Transverse colon (tissue), 4 donors: ENCODE results near the gene SAA1. TPM values are rescaled to one million over a fixed set of nuclear protein-coding genes. Genes with fewer than 3 reads are reported as not detected.

ENCODE experiments used
- DNase-seq: peaks from one replicate; pipeline ENCODE4 v3.0.0-alpha.2; 2019
- H3K27ac ChIP-seq, 4 donors: fragments of 200-600 bp; sonication (generic); 2 replicates each; pipeline ENCODE4 v1.5.1; 2016 to 2018; ENCODE audit warnings: inconsistent platforms in 4 of 4
- H3K27me3 ChIP-seq: fragments of 200-600 bp; sonication (generic); 2 replicates; pipeline ENCODE4 v1.5.1; 2017; ENCODE audit warnings: inconsistent platforms
- H3K36me3 ChIP-seq, 4 donors: fragments of 200-600 bp; sonication (generic); 2 replicates each; pipeline ENCODE4 v1.5.1; 2017 to 2019; ENCODE audit warnings: inconsistent platforms in 4 of 4
- H3K4me1 ChIP-seq, 4 donors: fragments of 200-600 bp; sonication (generic); 2 replicates each; pipeline ENCODE4 v1.5.1; 2017 to 2020; ENCODE audit warnings: inconsistent platforms in 4 of 4
- H3K4me3 ChIP-seq, 4 donors: fragments of 200-600 bp; sonication (generic); 1 replicate in 1 of 4; 2 replicates in 3 of 4; pipeline versions ENCODE4 v1.5.1 to v1.6.1; 2017 to 2019; ENCODE audit warnings: inconsistent platforms in 4 of 4
- H3K9me3 ChIP-seq, 2 donors: fragments of 200-600 bp; sonication (generic); 2 replicates each; pipeline ENCODE4 v1.5.1; 2017 to 2019; ENCODE audit warnings: inconsistent platforms in 2 of 2
- CTCF ChIP-seq, 5 experiments: fragments of 200-600 bp in 3 of 5; fragments of 450-650 bp in 2 of 5; sonication (generic) in 3 of 5; IDR thresholded peaks; 1 replicate in 2 of 5; 2 replicates in 3 of 5; pipeline ENCODE4 v1.5.1; 2016 to 2017; ENCODE audit warnings: antibody characterized with exemption in 5 of 5, inconsistent platforms in 3 of 5, mild to moderate bottlenecking in 2 of 5, moderate library complexity in 1 of 5
- EP300 ChIP-seq: sonication (generic); formaldehyde crosslinking; IDR thresholded peaks from one replicate; pipeline ENCODE4 v1.6.1; 2017; ENCODE audit warnings: antibody characterized with exemption, low read depth
- POLR2A ChIP-seq: fragments of 450-650 bp; IDR thresholded peaks from one replicate; pipeline ENCODE4 v1.6.1; 2016; ENCODE audit warnings: antibody characterized with exemption, mild to moderate bottlenecking, moderate library complexity
- POLR2AphosphoS5 ChIP-seq, 3 donors: sonication (generic); formaldehyde crosslinking; IDR thresholded peaks; one replicate each; pipeline ENCODE4 v1.6.1; 2016; ENCODE audit warnings: antibody characterized with exemption in 3 of 3
- WGBS, 2 donors: methylation state at CpG; one replicate each; pipeline ENCODE4 v1.1.5; 2018; ENCODE audit warnings: low coverage in 1 of 2; 5-methylcytosine and 5-hydroxymethylcytosine counted together
- in situ Hi-C, 4 donors: fragments of 200-750 bp; cut with MboI; loops; one replicate each; pipeline versions ENCODE4 v1.15.0 to v1.15.1; 2017; ENCODE audit warnings: low sequenced_read_pairs in 3 of 4, low pct_ligation_motif_present in 1 of 4, low pct_unique_long_range_greater_than_20kb in 1 of 4
- intact Hi-C: fragments of 100-400 bp; cut with DNase I; formaldehyde crosslinking; loops from one replicate; pipeline ENCODE4 v1.15.1; 2023; ENCODE audit warnings: low total_unique reads
- total RNA-seq, 4 donors: library from RNA; depleted of rRNA; stranded (reverse); fragments of >200 nt; gene quantifications; one replicate each; pipeline ENCODE4 v1.1.0, GENCODE V29; 2016

The SAA1 gene
- 10 to 100 TPM in 2 of 4 donors, 1 to 10 TPM in 1, not detected in 1; 6.0 to 38.9 (median 17.1) TPM for total RNA-seq

GRCh38 chr11:18265949-18266348, at the start of gene SAA1:
TSS of gene SAA1 (plus strand) at chr11:18266264. CDS start at chr11:18266888, 624 bp downstream.
- Histone ChIP-seq H3K27ac (no peak within 1 kb of the TSS), H3K9me3 (no peaks in the 10 kb centered on the region), H3K4me1 (peaks cover 0 to 3% (median 0%) of the 10 kb centered on the region in 4 donors), H3K27me3 (no peaks in the 10 kb centered on the region), H3K36me3 (no peaks in the 10 kb centered on the region), H3K4me3 (no peak within 1 kb of the TSS)
- 81% methylated on average over 6 of the region's 8 CpGs; no CpG with 5 or more reads in 1 of the 2 donors for WGBS, 2 donors
- intact Hi-C loops (no loop called here), in situ Hi-C loops (no loop called here)
- no peak for TF ChIP-seq POLR2A
- no peak for TF ChIP-seq EP300
- no peak for TF ChIP-seq CTCF (IDR thresholded peaks at IDR 0.05)
- TF ChIP-seq POLR2AphosphoS5 (IDR thresholded peaks at IDR 0.05): no peak
- no peak for DNase-seq

DNA sequence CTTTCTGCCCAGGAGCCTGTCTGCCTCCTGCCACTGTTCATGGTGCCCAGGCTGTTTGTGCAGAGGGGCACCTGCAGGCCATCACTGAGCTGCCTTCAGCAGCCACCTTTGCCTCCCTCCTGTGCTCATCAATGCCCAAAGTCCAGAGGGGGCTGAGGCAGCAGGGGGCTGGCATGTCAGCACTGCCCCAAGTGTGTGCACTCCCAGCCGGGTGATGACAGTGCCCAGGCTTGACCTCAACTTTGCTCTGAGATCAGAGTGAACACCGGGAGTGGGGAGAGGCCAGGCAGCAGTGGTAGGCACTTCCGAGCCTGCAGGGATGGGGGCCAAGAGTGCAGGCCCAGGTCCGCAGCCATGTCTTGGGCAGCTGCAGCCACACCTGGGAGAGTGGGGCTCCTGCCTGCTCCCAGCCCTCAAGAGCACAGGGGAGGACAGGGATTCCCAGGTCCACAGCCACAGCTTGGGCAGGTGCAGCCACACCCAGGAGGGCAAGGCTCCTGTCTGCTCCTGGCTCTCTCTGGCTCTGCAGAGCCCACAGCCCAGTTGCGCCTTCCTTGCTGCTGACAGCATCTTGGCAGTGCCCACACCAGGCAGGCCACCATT, 44.7 kb upstream of the SAA1 start:
- no peaks in the 10 kb centered on the region for H3K36me3 ChIP-seq
- intact Hi-C loops: no loop called here
- no peak overlapping the region for H3K27ac ChIP-seq
- no peaks in the 10 kb centered on the region for H3K27me3 ChIP-seq
- no peak for TF ChIP-seq POLR2AphosphoS5 (IDR thresholded peaks at IDR 0.05)
- no peak for TF ChIP-seq EP300
- 83% methylated on average over 5 of the region's 5 CpGs; no CpG with 5 or more reads in 1 of the 2 donors for WGBS, 2 donors
- H3K9me3 ChIP-seq: no peaks in the 10 kb centered on the region
- no peak for DNase-seq
- no peaks in the 10 kb centered on the region for H3K4me1 ChIP-seq
- no peak overlapping the region for H3K4me3 ChIP-seq
- in situ Hi-C loops: no loop called here

DNA sequence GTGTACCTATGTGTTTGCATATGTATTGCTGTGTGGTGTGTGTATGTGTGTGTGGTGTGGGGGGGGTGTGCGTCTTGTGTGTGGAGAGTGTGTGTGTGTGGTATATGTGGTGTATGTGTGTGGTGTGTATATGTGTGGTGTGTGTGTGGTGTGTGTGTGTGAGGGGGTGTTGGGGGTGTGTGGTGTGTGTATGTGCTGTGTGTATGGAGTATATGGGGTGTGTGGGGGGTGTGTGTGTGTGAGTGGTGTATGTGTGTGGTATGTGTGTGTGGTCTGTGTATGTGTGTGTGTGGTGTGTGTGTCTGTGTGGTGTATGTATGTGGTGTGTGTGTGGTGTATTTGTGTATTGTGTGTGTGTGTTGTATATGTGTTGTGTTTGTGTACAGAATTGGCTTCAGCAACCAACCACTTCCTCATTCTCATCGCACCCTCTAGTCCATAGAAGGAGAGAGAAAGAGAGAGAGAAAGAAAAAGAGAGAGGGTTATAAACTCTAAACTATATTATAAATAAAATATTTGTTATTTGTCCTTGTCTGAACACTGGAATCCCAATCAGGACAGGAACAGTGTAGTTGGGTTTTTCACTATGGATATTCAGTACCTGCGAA, 43.1 kb upstream of the SAA1 start:
- Histone ChIP-seq H3K27me3 (no peaks in the 10 kb centered on the region), H3K36me3 (no peaks in the 10 kb centered on the region), H3K4me1 (no peaks in the 10 kb centered on the region), H3K9me3 (no peaks in the 10 kb centered on the region), H3K27ac (no peak overlapping the region), H3K4me3 (no peak overlapping the region)
- DNase-seq: no peak
- intact Hi-C loops (no loop called here), in situ Hi-C loops (no loop called here)
- TF ChIP-seq CTCF (IDR thresholded peaks at IDR 0.05) (no peak), POLR2AphosphoS5 (IDR thresholded peaks at IDR 0.05) (no peak), POLR2A (no peak), EP300 (no peak)
- 88% methylated on average over 3 of the region's 3 CpGs for WGBS, 2 donors

GRCh38 chr11:18223591-18224387, 42.3 kb upstream of the SAA1 start:
- TF ChIP-seq POLR2AphosphoS5 (IDR thresholded peaks at IDR 0.05) (no peak), POLR2A (no peak), CTCF (IDR thresholded peaks at IDR 0.05) (no peak), EP300 (no peak)
- Histone ChIP-seq H3K4me1 (no peaks in the 10 kb centered on the region), H3K9me3 (no peaks in the 10 kb centered on the region), H3K4me3 (no peak overlapping the region), H3K27me3 (no peaks in the 10 kb centered on the region), H3K27ac (no peak overlapping the region), H3K36me3 (no peaks in the 10 kb centered on the region)
- intact Hi-C loops (no loop called here), in situ Hi-C loops (no loop called here)
- 32 to 62% methylated on average over 3 of the region's 3 CpGs for WGBS, 2 donors
- DNase-seq: no peak
